ENCODE measurements around the gene FAM168A.

FAM168A gene

DNA sequence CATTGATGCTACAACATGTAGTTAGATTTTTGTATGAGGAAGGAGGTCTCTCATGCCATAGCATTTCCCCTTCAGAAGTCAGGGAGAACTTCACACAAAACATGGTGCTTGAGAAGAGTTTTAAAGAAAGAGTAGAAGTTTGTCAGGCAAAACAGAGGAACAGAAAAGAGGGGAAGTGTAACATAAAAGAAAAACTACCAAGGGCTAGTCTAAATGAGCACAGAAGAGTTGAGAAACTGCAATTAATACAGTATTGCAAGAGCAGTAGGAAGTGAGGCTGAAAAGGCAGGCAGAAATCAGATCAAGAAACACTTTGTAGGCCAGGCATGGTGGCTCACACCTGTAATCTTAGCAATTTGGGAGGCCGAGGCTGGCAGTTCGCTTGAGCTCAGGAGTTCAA lies 61.0 kb downstream of the FAM168A start:
- Mint-ChIP-seq H3K9me3 (no peaks in the 10 kb centered on the region), H3K27ac (no peak overlapping the region), H3K4me1 (ENCODE audit: low read depth in 2 of 2) (peaks cover 12 to 21% of the 10 kb centered on the region in 2 donors), H3K27me3 (no peaks in the 10 kb centered on the region), H3K4me3 (no peak overlapping the region), H3K36me3 (ENCODE audit: insufficient read depth) (no peaks in the 10 kb centered on the region)
- DNase-seq (no peak), ATAC-seq (replicated peaks) (no peak)

DNA sequence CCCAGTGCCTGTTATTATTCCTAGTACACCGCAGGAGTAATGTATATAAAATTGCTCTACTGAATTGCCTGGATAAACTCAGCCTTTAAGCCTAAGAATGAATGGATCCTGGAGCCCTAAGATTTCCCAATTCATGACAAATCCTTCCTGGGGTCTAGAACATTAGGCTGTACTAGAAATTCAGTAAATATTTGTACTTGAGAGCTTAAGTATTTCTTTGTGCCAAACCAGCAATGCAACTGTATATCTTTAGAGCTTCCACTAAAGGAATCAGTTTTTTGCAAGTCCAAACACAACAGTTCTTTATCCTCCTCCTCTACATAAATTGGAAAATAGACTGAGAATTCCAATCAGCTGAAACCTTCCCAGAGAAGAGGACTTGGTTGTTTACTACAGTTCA lies 65.6 kb downstream of the FAM168A start:
- Mint-ChIP-seq H3K4me3 (no peak overlapping the region), H3K27me3 (no peaks in the 10 kb centered on the region), H3K9me3 (no peaks in the 10 kb centered on the region), H3K36me3 (ENCODE audit: insufficient read depth) (peaks cover 3% of the 10 kb centered on the region), H3K4me1 (ENCODE audit: low read depth in 2 of 2) (peaks cover 5 to 13% of the 10 kb centered on the region in 2 donors), H3K27ac (no peak overlapping the region)
- DNase-seq: no peak
- no peak for ATAC-seq (replicated peaks)

DNA sequence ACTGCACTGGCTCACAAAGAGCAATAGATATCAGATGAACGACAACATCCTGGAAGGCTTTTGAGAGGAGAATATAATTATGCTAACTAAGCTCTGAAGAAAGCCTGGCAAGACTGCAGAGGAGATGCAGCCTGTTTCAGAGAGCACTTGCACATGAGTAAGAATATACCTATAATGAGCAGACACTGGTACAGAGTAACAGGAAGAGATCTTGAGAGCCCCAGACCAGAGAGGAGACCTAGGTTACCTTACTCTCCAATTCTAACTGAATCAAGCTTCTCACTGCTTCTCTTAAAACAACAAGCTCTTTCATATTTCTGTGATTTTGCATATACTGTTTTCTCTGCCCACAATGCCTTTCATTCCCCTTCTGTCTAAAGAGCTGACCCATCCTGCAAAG lies 66.5 kb downstream of the FAM168A start:
- Mint-ChIP-seq H3K4me1 (ENCODE audit: low read depth in 2 of 2) (peaks cover 3 to 9% of the 10 kb centered on the region in 2 donors), H3K27me3 (no peaks in the 10 kb centered on the region), H3K36me3 (ENCODE audit: insufficient read depth) (peaks cover 3% of the 10 kb centered on the region), H3K4me3 (no peak overlapping the region), H3K27ac (no peak overlapping the region), H3K9me3 (no peaks in the 10 kb centered on the region)
- no peak for ATAC-seq (replicated peaks)
- DNase-seq: no peak

DNA sequence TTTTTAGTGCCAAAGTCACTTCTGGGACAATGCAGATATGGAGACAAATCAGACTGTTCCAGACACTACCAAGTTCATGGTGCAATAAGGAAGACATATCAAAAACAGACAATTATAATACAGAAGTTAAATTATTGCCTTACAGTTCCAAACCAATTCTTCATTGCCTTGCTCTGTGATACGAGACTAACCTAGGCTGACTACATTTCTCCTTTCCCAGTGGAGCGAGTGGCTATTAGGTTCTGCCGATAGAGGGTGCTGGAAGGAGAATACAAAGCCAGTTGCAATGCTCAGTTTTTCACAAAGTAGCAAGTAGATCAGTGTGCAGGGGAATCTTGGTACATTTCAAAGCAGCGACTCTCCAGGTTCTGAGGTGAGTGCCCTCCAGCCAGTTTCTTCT lies 67.8 kb downstream of the FAM168A start:
- ATAC-seq (replicated peaks) (no peak), DNase-seq (no peak)
- Mint-ChIP-seq H3K27me3 (no peaks in the 10 kb centered on the region), H3K27ac (no peak overlapping the region), H3K4me3 (no peak overlapping the region), H3K9me3 (no peaks in the 10 kb centered on the region), H3K4me1 (ENCODE audit: low read depth in 2 of 2) (peaks cover 3 to 9% of the 10 kb centered on the region in 2 donors), H3K36me3 (ENCODE audit: insufficient read depth) (peaks cover 3% of the 10 kb centered on the region)

DNA sequence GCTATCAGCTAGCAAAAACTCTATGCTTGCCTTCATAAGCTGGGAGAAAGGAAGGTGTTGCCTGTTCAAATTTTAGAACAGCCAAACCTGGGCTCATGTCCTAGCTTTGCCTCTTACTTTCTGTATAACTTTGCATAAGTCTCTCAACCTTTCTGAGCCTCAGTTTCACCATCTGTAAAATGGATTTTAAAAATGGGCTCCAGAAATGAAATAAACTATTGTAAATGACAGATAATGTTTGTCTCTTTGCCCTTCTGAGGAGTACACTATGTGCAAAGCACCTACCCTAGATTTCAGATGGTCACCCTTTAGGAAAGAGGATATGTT lies 68.7 kb downstream of the FAM168A start:
- Mint-ChIP-seq H3K27me3 (no peaks in the 10 kb centered on the region), H3K4me1 (ENCODE audit: low read depth in 2 of 2) (peaks cover 3 to 9% of the 10 kb centered on the region in 2 donors), H3K4me3 (no peak overlapping the region), H3K27ac (peak overlapping the region in 1 of 2 donors; percentile 50), H3K36me3 (ENCODE audit: insufficient read depth) (peaks cover 3% of the 10 kb centered on the region), H3K9me3 (no peaks in the 10 kb centered on the region)
- DNase-seq (no peak), ATAC-seq (replicated peaks) (no peak)

DNA sequence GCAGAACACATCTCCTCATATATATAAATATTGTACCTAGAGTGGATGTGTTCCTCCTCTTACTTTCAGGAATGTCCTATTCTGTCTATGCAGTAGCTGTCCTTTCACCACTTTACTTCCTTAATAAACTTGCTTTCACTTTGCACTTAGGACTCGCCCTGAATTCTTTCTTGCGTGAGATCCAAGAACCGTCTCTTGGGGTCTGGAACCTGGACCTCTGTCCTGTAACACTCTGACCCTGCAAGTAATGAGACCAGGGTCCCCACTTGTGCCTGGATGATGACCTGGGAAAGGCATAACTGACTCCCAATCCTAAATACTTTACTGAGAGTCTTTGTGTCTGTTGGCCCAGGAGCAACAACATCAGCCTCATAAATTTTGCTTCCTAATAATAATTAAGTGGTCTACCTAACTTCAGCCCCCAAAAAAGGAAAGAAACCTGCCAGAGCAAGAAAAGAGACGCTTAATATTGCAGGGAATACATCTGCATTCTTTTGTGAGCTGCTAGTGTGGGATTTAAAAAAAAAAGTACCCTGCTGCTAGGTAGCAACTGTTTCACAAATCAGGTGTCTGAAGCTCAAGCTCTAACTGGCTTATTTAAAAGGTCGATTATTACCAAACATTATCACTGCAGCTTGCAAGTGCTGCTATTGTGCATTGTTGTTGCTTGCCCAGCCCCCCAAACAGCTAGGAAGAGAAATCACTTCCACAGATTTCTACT lies 69.3 kb downstream of the FAM168A start:
- no peak for DNase-seq
- H3K36me3 Mint-ChIP-seq (ENCODE audit: insufficient read depth): peaks cover 3% of the 10 kb centered on the region
- H3K27ac Mint-ChIP-seq: peak overlapping the region in 1 of 2 donors; percentile 50
- H3K4me1 Mint-ChIP-seq (ENCODE audit: low read depth in 2 of 2): peaks cover 1 to 9% of the 10 kb centered on the region in 2 donors
- no peak for ATAC-seq (replicated peaks)
- H3K9me3 Mint-ChIP-seq: no peaks in the 10 kb centered on the region
- H3K27me3 Mint-ChIP-seq: no peaks in the 10 kb centered on the region
- no peak overlapping the region for H3K4me3 Mint-ChIP-seq

DNA sequence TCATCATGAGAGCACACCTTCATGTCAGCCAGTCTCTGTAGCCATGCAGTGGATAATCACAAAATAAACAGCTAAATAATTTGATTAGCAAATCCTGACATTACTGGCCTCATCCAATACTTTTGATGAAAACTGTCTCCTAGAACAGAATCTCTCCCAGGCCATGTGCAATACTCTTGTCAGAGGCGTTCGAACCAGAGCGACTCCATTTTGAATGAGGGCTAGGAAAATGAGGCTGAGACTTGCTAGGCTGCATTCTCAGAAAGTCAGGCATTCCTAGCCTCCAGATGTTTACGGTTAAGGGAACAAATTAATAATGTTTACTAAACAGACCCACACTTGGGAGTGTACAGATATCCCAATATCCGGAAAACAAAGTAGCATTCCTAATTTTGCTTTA lies 69.9 kb downstream of the FAM168A start:
- peaks cover 3% of the 10 kb centered on the region for H3K36me3 Mint-ChIP-seq (ENCODE audit: insufficient read depth)
- H3K4me1 Mint-ChIP-seq (ENCODE audit: low read depth in 2 of 2): peaks cover 1 to 9% of the 10 kb centered on the region in 2 donors
- H3K27ac Mint-ChIP-seq: no peak overlapping the region
- H3K4me3 Mint-ChIP-seq: no peak overlapping the region
- no peak for ATAC-seq (replicated peaks)
- DNase-seq: no peak
- H3K9me3 Mint-ChIP-seq: no peaks in the 10 kb centered on the region
- H3K27me3 Mint-ChIP-seq: no peaks in the 10 kb centered on the region

DNA sequence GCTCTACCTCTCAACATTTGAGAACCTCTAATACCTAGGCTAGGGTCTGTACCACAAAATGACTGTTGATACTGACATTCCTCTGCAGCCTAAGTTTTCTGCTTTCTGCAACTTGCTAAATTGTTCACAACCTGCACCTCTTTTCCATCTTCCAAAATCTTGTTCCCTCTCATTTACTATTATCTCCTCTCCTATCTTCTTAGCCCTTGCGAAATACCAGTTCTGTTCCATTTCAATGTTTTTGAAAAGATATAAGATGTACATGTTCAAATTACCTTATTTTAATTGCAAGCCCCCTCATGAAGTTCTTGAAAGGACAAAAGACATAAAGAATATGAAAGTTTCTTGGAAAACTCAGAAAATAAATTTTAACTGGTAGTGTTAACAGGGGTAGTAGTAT lies 72.3 kb downstream of the FAM168A start:
- ATAC-seq (replicated peaks): no peak
- peaks cover 3% of the 10 kb centered on the region for H3K36me3 Mint-ChIP-seq (ENCODE audit: insufficient read depth)
- H3K27me3 Mint-ChIP-seq: no peaks in the 10 kb centered on the region
- peak overlapping the region in 1 of 2 donors; percentile 12 for H3K27ac Mint-ChIP-seq
- DNase-seq: no peak
- peaks cover 6 to 14% of the 10 kb centered on the region in 2 donors for H3K4me1 Mint-ChIP-seq (ENCODE audit: low read depth in 2 of 2)
- H3K9me3 Mint-ChIP-seq: no peaks in the 10 kb centered on the region
- H3K4me3 Mint-ChIP-seq: no peak overlapping the region

DNA sequence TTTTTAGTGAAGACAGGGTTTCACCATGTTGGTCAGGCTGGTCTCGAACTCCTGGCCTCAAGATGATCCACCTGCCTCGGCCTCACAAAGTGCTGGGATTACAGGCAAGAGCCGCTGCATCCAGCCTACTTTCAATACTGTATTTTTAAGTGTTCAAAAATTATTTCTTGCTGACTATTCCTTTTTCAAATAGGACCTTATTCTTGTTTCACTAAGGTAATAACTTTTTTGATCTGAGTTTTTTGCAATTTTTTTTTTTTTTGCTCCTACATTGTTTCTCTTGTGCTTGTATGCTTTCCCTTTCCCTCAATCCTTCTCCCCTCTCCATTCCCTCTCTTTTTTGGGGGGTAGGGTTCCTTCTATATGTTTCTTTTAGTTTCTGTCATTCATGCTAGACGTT lies 73.1 kb downstream of the FAM168A start:
- ATAC-seq (replicated peaks): no peak
- Mint-ChIP-seq H3K27me3 (no peaks in the 10 kb centered on the region), H3K36me3 (ENCODE audit: insufficient read depth) (peaks cover 1% of the 10 kb centered on the region), H3K27ac (no peak overlapping the region), H3K4me1 (ENCODE audit: low read depth in 2 of 2) (peaks cover 6 to 15% of the 10 kb centered on the region in 2 donors), H3K4me3 (no peak overlapping the region), H3K9me3 (no peaks in the 10 kb centered on the region)
- no peak for DNase-seq

DNA sequence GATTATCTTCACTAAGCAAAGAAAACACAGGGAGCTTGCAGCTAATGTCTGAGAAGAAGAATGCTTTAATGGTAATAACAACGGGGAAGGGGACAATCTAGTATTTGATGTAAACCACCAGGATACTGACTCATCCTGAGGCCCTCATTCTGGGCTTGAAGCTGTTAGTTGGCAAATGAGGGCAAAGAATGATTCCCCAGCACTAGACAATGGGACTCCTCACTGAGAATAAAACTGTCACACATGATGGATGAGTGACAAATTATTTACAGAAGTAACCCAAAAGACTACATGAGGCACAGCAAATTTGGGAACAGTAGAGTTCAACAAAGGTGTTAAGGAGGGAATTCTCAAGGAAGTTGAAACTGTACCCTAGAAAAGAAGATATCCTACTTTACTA lies 76.3 kb downstream of the FAM168A start:
- Mint-ChIP-seq H3K4me3 (no peak overlapping the region), H3K4me1 (ENCODE audit: low read depth in 2 of 2) (peaks cover 14 to 16% of the 10 kb centered on the region in 2 donors), H3K36me3 (ENCODE audit: insufficient read depth) (no peaks in the 10 kb centered on the region), H3K27ac (no peak overlapping the region), H3K9me3 (no peaks in the 10 kb centered on the region), H3K27me3 (no peaks in the 10 kb centered on the region)
- DNase-seq: no peak
- no peak for ATAC-seq (replicated peaks)

DNA sequence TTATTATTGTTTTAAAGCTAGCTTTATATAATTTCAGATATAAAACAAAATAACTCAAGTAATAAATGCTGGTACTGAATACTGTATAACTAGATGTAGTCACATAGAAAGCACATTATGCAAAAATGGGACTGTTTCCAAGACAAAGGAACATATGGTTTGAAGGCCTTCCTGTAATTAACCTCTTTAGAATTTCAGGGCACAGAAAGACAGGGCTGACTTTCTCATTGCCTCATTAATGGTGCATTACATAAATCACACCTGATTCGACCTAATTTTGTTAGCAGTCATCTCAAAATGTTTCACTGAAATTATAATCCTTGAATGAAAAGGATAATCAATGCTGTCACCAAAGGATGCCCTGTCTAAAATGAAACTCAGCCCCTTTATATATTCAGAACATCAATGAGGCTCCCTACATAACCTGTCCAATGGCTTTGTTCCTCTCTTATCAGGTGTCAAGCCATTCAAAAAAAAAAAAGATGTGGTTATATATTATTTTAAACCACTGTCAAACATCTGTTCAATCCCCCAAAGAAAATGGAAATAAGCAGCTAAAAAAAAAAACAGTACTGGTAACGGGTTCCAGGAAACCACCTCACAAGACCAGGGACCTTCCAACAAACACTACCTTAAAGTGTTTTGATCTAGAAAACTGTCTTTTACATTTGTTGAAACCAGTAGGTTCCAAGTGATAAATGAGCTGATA lies 77.4 kb downstream of the FAM168A start:
- no peak overlapping the region for H3K27ac Mint-ChIP-seq
- no peaks in the 10 kb centered on the region for H3K27me3 Mint-ChIP-seq
- DNase-seq: no peak
- H3K4me3 Mint-ChIP-seq: no peak overlapping the region
- no peak for ATAC-seq (replicated peaks)
- no peaks in the 10 kb centered on the region for H3K9me3 Mint-ChIP-seq
- peaks cover 14 to 16% of the 10 kb centered on the region in 2 donors for H3K4me1 Mint-ChIP-seq (ENCODE audit: low read depth in 2 of 2)
- no peaks in the 10 kb centered on the region for H3K36me3 Mint-ChIP-seq (ENCODE audit: insufficient read depth)

DNA sequence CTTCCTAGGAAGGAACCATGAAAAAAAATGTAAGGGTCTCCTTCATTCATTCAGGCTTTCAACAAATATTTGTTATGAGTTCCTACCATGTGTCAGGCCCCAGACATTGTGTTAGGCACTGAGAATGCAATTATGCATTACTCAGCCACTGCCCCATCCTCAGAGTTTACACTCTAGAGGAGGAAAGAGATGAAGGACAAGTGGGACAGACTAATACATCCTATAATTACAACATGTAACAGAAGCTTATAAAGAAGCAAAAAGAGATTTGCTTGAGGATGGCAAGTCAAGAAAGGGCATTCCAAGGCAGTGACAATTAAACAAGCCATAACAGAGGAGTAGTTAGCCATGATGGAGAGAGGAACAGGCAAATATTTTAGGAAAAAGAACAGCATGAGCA lies 78.6 kb downstream of the FAM168A start:
- H3K4me3 Mint-ChIP-seq: no peak overlapping the region
- no peak overlapping the region for H3K27ac Mint-ChIP-seq
- ATAC-seq (replicated peaks) (no peak), DNase-seq (no peak)
- peaks cover 16 to 21% of the 10 kb centered on the region in 2 donors for H3K4me1 Mint-ChIP-seq (ENCODE audit: low read depth in 2 of 2)
- H3K9me3 Mint-ChIP-seq: no peaks in the 10 kb centered on the region
- H3K36me3 Mint-ChIP-seq (ENCODE audit: insufficient read depth): no peaks in the 10 kb centered on the region
- no peaks in the 10 kb centered on the region for H3K27me3 Mint-ChIP-seq

DNA sequence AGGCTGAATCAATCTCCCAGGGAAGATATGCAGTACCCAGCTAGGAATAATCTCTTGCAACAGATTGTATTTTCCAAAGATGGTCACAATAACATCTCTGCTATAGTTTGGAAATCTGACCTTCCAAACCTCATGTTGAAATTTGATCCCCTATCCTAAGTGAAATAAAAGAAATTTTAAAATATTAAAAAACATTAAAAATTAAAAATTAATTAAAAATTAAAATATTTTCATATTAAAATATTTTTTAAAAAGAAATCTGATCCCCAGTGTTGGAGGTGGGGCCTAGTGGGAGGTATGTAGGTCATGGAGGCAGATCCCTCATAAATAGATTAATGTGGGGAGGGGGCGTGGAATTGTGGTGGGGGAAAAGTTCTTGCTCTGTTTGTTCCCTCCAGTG lies 79.7 kb downstream of the FAM168A start:
- Mint-ChIP-seq H3K4me3 (no peak overlapping the region), H3K27me3 (no peaks in the 10 kb centered on the region), H3K36me3 (ENCODE audit: insufficient read depth) (no peaks in the 10 kb centered on the region), H3K27ac (no peak overlapping the region), H3K9me3 (no peaks in the 10 kb centered on the region), H3K4me1 (ENCODE audit: low read depth in 2 of 2) (peaks cover 16 to 21% of the 10 kb centered on the region in 2 donors)
- ATAC-seq (replicated peaks) (no peak), DNase-seq (no peak)

DNA sequence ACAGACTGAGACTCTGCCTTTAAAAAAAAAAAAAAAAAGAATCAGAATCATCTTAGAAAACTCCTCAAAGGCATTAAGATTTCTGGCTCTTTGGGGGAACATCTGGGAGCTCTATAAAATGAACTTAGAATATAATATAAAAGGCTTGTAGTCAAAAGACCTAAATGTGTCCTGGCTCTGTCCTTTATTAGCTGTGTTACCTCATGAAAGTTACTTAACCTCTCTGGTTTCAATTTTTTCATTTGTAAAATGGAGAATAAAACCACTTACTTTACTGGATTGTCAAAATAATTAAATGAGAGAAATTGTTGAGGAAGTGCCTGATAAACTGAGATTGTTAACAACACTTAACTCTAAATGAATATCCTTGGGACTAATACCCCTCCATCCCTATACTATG lies 81.8 kb downstream of the FAM168A start:
- no peaks in the 10 kb centered on the region for H3K36me3 Mint-ChIP-seq (ENCODE audit: insufficient read depth)
- ATAC-seq (replicated peaks): no peak
- H3K4me3 Mint-ChIP-seq: no peak overlapping the region
- H3K4me1 Mint-ChIP-seq (ENCODE audit: low read depth in 2 of 2): peaks cover 5 to 16% of the 10 kb centered on the region in 2 donors
- H3K9me3 Mint-ChIP-seq: no peaks in the 10 kb centered on the region
- no peak overlapping the region for H3K27ac Mint-ChIP-seq
- no peaks in the 10 kb centered on the region for H3K27me3 Mint-ChIP-seq
- no peak for DNase-seq

All from effector memory CD8-positive, alpha-beta T cell (primary cell).